ENCODE measurements around the gene XNDC1N.

- TF ChIP-seq CTCF (IDR thresholded peaks at IDR 0.05) (no peak), POLR2A (IDR thresholded peaks at IDR 0.05) (no peak)
Measured at GRCh38 chr11:71935338-71935925, 7.0 kb upstream of the XNDC1N start.

Measured in lower leg skin (tissue), 3 donors.